Brain pericyte (primary cell): ENCODE data around the gene CDH26.

Experiments used
- DNase-seq: peaks from one replicate; pipeline ENCODE4 v3.0.0-alpha.2; 2012; ENCODE audit warnings: low read depth, low spot score

Gene CDH26

DNA sequence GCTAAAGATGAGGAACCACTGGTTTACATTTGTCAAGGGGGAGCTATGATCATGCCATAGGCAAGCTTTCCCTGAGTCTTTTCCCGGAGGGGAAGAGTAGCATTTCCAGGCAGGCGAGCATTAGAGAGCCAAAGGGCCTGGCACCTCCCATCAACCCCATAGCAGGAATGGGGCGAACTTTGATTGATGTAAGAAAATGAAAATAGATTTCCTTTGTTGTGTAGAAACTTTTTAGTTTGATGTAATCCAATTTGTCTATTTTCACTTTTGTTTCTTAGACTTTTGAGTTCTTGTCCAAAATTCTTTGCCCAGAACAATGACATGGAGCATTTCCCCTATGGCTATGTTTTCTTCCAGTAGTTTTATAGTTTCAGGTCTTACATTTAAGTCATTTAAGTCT is 85.2 kb downstream of the CDH26 start:
- no peak for DNase-seq

GRCh38 chr20:60046011-60046413 is 87.8 kb downstream of the CDH26 start:
- DNase-seq, result no peak

DNA sequence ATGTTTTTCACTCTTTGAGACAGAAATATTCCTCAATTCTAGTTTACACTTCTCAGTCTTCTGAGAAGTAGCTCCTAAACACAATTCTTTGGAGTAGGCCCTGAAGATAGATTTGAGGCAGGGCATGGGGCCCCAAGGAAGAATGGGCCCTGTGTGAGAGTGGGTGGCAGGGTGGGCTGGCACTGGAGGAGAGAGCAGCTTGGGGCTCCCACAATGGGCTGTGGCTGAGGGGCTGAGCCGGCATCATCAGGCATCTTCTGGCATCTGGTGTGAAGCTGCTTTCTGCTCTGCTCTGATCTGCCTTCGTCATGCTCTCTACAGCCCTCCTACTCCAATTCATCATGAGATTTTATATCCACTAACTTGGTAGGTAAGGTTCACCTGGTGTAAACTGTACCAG is 88.2 kb downstream of the CDH26 start:
- DNase-seq, result no peak

- DNase-seq, result no peak
Measured at GRCh38 chr20:60046860-60047259, 88.6 kb downstream of the CDH26 start.

- DNase-seq, result no peak
Measured at GRCh38 chr20:60048634-60049521, 90.7 kb downstream of the CDH26 start.

DNA sequence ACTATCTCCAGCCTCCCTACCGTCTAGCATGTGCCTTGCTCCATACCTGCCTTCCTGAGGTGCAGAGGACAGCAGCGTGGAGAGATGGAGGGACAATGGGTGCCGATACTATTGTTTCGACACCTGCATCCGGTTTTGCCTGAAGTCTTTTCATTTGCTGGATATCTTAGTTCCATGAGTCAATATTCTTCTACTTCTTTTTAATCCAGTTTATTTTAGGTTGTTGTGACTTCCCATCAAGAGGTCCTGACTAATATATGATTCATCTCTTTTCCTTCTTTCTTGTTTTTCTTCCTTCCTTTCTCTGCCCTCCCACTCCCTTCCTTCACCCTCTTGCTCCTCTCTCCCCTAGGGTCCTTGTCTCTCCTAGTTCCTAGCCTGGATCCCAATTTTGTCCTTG is 91.4 kb downstream of the CDH26 start:
- no peak for DNase-seq

DNA sequence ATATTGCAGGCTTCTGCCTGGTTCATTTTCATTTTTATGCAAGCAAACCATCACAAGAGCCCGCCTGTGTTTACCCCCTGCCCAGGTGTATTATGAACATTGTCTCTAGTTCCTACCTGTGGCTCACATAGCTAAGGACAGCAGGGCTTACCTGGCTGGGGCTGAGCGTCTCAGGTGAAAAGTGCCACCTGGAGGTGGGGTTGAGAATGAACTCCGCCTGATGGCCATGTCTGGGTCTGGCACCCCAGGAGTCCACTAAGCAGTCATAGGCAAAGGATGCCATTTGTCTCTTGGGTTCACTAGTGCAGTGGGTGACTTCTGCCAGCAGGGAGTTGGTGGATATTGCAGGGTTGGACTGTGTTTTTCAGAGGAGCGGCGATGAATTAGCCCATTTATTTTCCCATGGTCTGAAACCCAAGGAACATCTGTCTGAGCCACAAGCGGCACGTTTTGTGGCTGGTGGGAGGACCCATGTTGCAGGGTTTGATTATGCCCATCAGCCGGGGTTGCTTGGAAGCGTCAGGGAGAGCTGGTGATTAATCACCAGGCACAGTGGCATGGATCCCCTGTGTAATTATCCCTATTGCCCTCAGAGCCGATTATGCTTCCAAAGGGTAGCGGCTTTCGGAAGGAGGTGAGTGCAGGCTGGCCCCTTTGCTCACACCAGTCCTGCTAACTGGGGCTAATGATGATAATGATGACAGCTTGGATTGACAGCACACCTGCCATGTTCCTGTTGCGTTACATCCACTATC is 92.1 kb downstream of the CDH26 start:
- no peak for DNase-seq

GRCh38 chr20:60051911-60052310 is 93.7 kb downstream of the CDH26 start:
- DNase-seq, result no peak

GRCh38 chr20:60052322-60052721 is 94.1 kb downstream of the CDH26 start:
- no peak for DNase-seq

- DNase-seq, result no peak
Measured at GRCh38 chr20:60053125-60053817, 95.0 kb downstream of the CDH26 start.

GRCh38 chr20:60053818-60054190 is 95.6 kb downstream of the CDH26 start:
- DNase-seq, result no peak

GRCh38 chr20:60054716-60055634 is 96.8 kb downstream of the CDH26 start:
- no peak for DNase-seq

- DNase-seq, result no peak
Measured at GRCh38 chr20:60055740-60056139, 97.5 kb downstream of the CDH26 start.

GRCh38 chr20:60056407-60057122 is 98.3 kb downstream of the CDH26 start:
- DNase-seq, result no peak

DNA sequence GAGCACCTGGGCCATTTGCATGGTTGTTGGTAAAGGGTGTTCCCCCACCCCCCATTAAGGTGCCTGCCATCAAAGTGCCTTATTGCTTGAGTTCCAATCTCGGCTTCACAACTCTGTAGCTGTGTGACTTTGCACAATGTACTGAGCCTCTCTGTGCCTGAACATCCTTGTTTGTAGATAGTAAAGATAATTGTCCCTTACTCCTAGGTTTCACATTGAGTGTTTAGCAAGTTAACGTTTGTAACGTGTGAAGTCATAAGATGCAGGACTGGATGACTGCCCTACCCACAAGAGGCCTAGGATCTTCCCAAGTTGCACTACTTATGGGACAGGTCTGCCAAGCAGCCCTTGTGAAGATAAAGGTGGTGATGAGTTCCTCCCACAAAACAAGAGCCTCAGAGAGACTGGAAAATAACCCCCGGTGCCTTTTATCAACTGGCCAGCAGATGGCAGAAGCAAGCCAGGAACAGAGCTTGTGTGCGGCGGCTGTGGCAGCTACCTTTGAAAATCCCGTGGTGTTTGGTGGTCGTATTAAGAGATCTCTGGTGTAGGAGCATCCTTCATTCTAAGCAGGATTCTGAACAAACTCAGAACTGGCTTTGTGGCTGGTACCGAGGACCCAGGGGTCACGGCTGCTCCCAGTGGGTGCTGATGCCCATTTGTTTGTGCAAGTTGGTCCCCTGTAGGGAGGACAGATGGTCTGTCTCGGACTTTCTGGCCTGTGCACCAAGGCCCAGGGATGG is 99.1 kb downstream of the CDH26 start:
- DNase-seq, result peak; percentile 70

DNA sequence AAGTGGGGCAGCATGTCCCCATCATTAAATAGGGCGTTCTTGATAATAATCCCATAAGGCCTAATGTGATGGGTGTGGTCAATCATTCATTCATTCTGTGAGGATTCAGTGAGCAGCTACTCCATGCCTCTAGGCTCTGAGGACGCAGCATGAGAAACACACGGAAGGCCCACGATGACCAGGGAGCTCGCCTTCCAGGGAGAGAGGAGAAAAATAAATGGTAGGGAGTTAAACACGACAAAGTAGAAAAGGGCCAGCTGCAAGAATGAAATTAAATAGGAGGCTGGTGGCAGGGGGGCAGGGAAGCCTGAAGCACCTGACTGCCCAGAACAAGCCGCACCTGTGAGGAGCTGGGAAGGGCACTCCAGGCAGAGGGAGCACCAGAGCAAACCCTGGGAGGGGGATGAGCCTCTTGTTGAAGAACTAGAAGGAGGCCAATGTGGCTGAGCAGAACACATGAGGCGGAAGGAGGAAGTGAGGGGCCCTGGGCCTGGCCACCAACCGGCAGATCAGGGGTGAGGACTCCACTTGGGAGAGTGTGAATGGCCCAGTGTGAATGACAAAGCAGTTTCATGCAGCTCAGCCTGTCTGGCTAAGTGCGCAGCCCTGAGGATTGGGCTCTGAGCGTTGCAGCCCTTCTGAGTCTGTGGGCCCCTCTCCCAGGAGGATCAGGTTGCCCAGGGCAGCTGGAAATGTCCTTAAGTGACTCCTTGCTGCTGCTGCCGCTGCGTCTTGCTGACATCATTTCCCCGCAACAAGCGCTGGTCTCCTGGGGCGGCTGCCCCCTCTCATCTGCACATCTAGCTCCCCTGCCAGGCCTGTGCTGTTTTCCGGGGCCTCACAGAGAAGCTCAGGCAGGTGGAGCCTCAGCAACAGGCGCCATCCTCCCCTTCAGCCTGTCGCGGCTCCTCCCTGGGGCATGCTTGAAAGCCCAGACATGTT is 99.9 kb downstream of the CDH26 start:
- peak; percentile 95 for DNase-seq

DNA sequence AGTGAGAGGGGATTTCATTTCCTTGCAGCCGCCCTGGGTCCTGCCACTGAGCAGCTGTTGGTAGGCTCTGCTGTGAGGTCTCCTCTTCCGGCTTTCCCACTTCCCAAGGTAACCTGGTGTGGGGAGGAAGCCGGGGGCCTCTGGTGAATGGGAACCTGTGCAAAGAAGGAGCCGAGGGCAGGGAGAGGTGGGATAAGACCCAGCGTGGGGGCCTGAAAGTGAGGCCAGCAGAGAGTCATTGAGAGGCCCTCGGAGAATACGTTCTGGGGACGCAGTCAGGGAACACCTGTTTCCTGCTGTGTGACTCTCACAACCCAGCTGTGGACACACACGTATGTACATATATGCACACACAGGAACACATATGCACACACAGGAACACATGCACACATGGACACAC is 100.7 kb downstream of the CDH26 start:
- DNase-seq, result no peak

DNA sequence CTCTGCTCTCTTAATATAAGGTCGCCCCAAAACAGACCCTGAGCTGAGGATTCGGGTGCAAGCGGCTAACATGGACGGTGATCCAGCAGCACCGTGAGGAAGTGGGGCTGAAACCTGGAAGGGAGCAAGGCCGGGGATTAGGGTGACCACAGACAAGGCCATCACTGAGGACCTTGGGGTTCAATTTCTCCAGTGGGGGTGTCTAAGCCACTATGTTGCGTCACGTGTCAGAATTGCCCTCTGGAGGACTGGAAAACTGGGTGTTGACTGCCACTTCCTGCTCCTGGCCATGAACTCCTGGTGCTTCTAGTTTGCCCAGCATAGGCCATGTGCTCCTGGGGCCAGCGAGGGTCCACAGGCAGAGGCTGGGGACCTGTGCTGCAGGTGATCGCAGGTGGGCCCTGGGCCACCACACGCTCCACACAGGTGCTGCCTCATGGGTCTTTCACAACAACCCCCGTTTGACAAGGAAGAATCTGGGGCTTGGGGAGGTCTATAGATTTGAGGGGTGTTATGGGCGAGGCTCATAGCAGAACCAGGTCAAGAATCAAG is 101.9 kb downstream of the CDH26 start:
- DNase-seq, result no peak
